Measurements from ENCODE around the gene IL17RD. TPM values are rescaled to one million over a fixed set of nuclear protein-coding genes. Genes with fewer than 3 reads are reported as not detected.
A peak's percentile ranks its signal among the peaks of the same experiment; 100 is the strongest.

The IL17RD gene
- polyA plus RNA-seq (2012; rRNA removed), result 2.4 and 3.6 TPM in 2 replicates
- polyA plus RNA-seq (2012; cell fraction: cytosol; rRNA removed), result 3.4 and 4.5 TPM in 2 replicates
- 2.5 TPM in 2 replicates for polyA plus RNA-seq (2012; cell fraction: nucleus; rRNA removed)

GRCh38 chr3:57164657-57165573 lies at the start of gene IL17RD:
Gene IL17RD, minus strand, starts transcription at chr3:57165353. Its CDS starts 67 bp downstream, at chr3:57165286.
- Histone ChIP-seq H2AFZ (ENCODE audit: low read depth) (peak within 1 kb of the TSS; percentile 83; the same call in 1 of the 2 replicates), H3K79me2 (ENCODE audit: insufficient read depth) (no peaks in the 10 kb centered on the region), H3K27me3 (ENCODE audit: insufficient read depth) (peaks cover 15% of the 10 kb centered on the region; the same call in 1 of the 2 replicates), H3K4me3 (ENCODE audit: low read depth in 2 of 2, low read length in 1 of 2) (peak within 1 kb of the TSS; percentile 76 to 82), H3K4me2 (peak within 1 kb of the TSS; percentile 95), H3K36me3 (replicated peaks in 1 of 2; ENCODE audit: control insufficient read depth in 1 of 2, insufficient read depth in 2 of 2, low read length in 1 of 2) (no peaks in the 10 kb centered on the region), H3K9me2 (no peaks in the 10 kb centered on the region), H3K4me1 (ENCODE audit: control insufficient read depth in 1 of 2, insufficient read depth in 2 of 2, low read depth in 1 of 2, low read length in 1 of 2) (peaks cover 7 to 53% of the 10 kb centered on the region in 2 experiments; a peak in 2 of 4 replicates), H3F3A (replicated peaks; ENCODE audit: insufficient read depth) (no peaks in the 10 kb centered on the region), H3K9me3 (no peaks in the 10 kb centered on the region), H3K9ac (peak within 1 kb of the TSS; percentile 15; the same call in 1 of the 2 replicates), H3K27ac (ENCODE audit: low read depth in 2 of 2, low read length in 1 of 2) (peak within 1 kb of the TSS in 1 of 2 experiments; percentile 99; a peak in 2 of 4 replicates), H4K20me1 (ENCODE audit: insufficient read depth) (no peaks in the 10 kb centered on the region)
- POLR2A ChIA-PET, result interaction anchor here (0.6 to 1.7 kb wide), 8 partner anchors 29 to 55 kb away, joined by 3 to 12 read pairs (median 3); no protein-coding TSS in a partner anchor
- 1% methylated on average over 26 of the region's 98 CpGs for WGBS (ENCODE audit: low lambda C conversion rate)
- peak; percentile 98 for DNase-seq
- TF ChIP-seq USF1 (IDR thresholded peaks at IDR 0.05; ENCODE audit: borderline replicate concordance, low read depth), result no peak
- no peak for TF ChIP-seq CTCF (IDR thresholded peaks at IDR 0.05)
- TF ChIP-seq POLR2AphosphoS5 (IDR thresholded peaks at IDR 0.05; ENCODE audit: low read depth, low read length), result no peak
- TF ChIP-seq GABPA (IDR thresholded peaks at IDR 0.05; ENCODE audit: low read depth), result no peak
- TF ChIP-seq EP300 (IDR thresholded peaks at IDR 0.05; ENCODE audit: borderline replicate concordance in 1 of 2, low read depth in 1 of 2, low read length in 1 of 2), result no peak
- TF ChIP-seq SIN3A (IDR thresholded peaks at IDR 0.05; ENCODE audit: borderline replicate concordance, low read depth, low read length), result 0 out of 2 replicates have a peak, but pooled peaks have one; percentile 16
- TF ChIP-seq RCOR1 (IDR thresholded peaks at IDR 0.05; ENCODE audit: low read length), result no peak
- peak; percentile 71 for TF ChIP-seq NRF1 (IDR thresholded peaks at IDR 0.05; ENCODE audit: low read depth, low read length)
- 0 out of 2 replicates have a peak, but pooled peaks have one; percentile 40 for TF ChIP-seq MXI1 (IDR thresholded peaks at IDR 0.05; ENCODE audit: low read depth, low read length)
- CTCF ChIA-PET, result interaction anchor here (0.9 to 6.0 kb wide), 11 partner anchors 11 to 170 kb away, joined by 3 to 49 read pairs (median 3); no protein-coding TSS in a partner anchor

GRCh38 chr3:57206423-57206822 lies 41.3 kb upstream of the IL17RD start:
- POLR2A ChIA-PET, result no interaction called here
- Histone ChIP-seq H3K9me2 (no peaks in the 10 kb centered on the region), H3K9me3 (no peaks in the 10 kb centered on the region), H2AFZ (ENCODE audit: low read depth) (no peak overlapping the region), H3F3A (replicated peaks; ENCODE audit: insufficient read depth) (no peaks in the 10 kb centered on the region), H3K4me2 (no peak overlapping the region), H3K36me3 (replicated peaks in 1 of 2; ENCODE audit: control insufficient read depth in 1 of 2, insufficient read depth in 2 of 2, low read length in 1 of 2) (no peaks in the 10 kb centered on the region), H3K27ac (ENCODE audit: low read depth in 2 of 2, low read length in 1 of 2) (no peak overlapping the region), H4K20me1 (ENCODE audit: insufficient read depth) (no peaks in the 10 kb centered on the region), H3K4me3 (ENCODE audit: low read depth in 2 of 2, low read length in 1 of 2) (no peak overlapping the region), H3K4me1 (ENCODE audit: control insufficient read depth in 1 of 2, insufficient read depth in 2 of 2, low read depth in 1 of 2, low read length in 1 of 2) (no peaks in the 10 kb centered on the region), H3K9ac (no peak overlapping the region), H3K27me3 (ENCODE audit: insufficient read depth) (no peaks in the 10 kb centered on the region), H3K79me2 (ENCODE audit: insufficient read depth) (no peaks in the 10 kb centered on the region)
- 96% methylated on average over 2 of the region's 2 CpGs for WGBS (ENCODE audit: low lambda C conversion rate)
- CTCF ChIA-PET, result interaction anchor here (0.9 to 1.0 kb wide), 3 partner anchors 10 to 211 kb away, joined by 3 read pairs; no protein-coding TSS in a partner anchor
- TF ChIP-seq TEAD4 (IDR thresholded peaks at IDR 0.05; ENCODE audit: borderline replicate concordance, insufficient read depth) (no peak), RFX5 (IDR thresholded peaks at IDR 0.05; ENCODE audit: low read length) (no peak)
- no peak for DNase-seq

Measured in SK-N-SH (cell line).